Brain microvascular endothelial cell (primary cell): ENCODE data around the gene SH2D5.

Source experiments
- DNase-seq: peaks from one replicate; pipeline ENCODE4 v3.0.0-alpha.2; 2020
- H3K27ac ChIP-seq: fragments of 250-450 bp; sonication (Bioruptor Pico); 2 replicates; pipeline ENCODE4 v1.5.1; 2020; ENCODE audit warnings: mild to moderate bottlenecking, moderate library complexity
- H3K27me3 ChIP-seq: fragments of 250-450 bp; sonication (Bioruptor Pico); replicated peaks from 2 replicates; pipeline ENCODE4 v1.5.1; 2020; ENCODE audit warnings: mild to moderate bottlenecking
- H3K36me3 ChIP-seq: fragments of 250-450 bp; sonication (Bioruptor Pico); replicated peaks from 2 replicates; pipeline ENCODE4 v1.5.1; 2020; ENCODE audit warnings: mild to moderate bottlenecking
- H3K4me3 ChIP-seq: 2 replicates; pipeline ENCODE4 v1.5.1; 2011; ENCODE audit warnings: low read depth, mild to moderate bottlenecking, control low read depth, low read length, moderate library complexity
- CTCF ChIP-seq: IDR thresholded peaks from 2 replicates; pipeline ENCODE4 v1.5.1; 2011; ENCODE audit warnings: low read depth, mild to moderate bottlenecking, moderate library complexity, low read length, control low read depth, inconsistent platforms; ENCODE audit errors: missing control alignments
- in situ Hi-C: cut with HindIII; loops from 2 replicates; pipeline ENCODE4 v1.10.0; 2017; ENCODE audit warnings: low sequenced_read_pairs, low pct_ligation_motif_present

The SH2D5 gene

DNA sequence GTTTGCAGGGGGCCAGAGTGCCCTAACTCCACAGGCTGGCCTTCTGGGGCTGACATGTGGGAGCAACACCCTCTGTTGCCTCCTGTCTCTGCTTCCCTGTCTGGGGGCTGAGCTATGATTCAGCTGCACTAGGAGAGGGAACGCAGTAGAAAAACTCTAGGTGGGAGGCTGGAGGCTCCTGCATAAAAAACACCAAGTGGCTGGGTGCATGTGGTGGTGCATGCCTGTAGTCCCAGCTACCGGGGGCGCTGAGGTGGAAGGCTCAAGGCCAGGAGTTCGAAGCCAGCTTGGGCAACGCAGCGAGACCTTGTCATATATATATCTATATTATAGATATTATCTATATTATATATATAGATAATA, 20.3 kb downstream of the SH2D5 start:
- no peak overlapping the region for H3K27ac ChIP-seq
- H3K36me3 ChIP-seq, result no peaks in the 10 kb centered on the region
- no peak for TF ChIP-seq CTCF
- no peak for DNase-seq
- no peaks in the 10 kb centered on the region for H3K27me3 ChIP-seq
- in situ Hi-C loops, result no loop called here
- no peak overlapping the region for H3K4me3 ChIP-seq

DNA sequence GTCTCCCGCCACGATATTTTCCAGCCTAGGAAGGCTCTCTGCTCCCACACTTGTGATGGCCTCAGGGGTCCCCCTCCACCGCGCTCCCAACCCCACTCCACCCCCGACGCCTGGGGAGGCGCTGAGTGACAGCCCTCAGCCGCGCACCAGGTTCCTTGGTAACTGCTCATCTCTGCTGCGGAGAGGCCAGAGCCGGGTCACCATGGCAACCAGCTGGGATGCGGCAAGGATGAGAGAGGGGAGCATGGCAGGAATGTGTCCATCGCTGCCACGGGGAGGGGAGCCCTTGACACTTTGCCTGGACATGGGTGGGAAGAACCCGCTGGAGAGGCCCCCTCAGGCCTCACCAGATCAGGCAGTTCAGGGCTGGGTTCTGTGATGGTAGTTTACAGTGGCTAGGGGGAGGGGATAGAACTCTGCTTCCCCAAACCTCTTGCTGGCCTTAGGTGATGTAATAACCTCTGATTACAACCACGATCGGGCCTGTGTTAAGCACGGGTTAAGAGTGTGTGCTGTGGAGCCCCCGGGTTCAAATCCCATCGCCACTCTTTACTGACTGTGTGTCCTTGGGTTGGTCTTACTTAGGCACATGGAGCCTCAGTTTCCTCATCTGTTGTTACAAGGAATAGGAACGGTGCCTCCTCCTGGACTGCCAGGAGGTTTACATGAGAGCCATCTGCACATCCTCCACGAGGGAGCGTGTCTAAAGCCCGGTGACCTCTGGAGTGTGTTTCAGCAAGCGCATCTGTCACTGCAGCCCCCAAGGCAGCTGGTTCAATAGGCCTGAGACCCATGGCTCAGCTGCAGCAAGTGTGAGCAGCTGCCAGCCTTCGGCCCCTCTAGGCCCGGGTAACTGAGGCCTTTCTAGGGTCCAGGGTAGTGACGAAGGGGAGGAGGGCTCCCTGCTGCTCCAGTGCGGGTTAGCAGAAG, 21.0 kb downstream of the SH2D5 start:
- Histone ChIP-seq H3K27ac (no peak overlapping the region), H3K4me3 (no peak overlapping the region), H3K36me3 (no peaks in the 10 kb centered on the region), H3K27me3 (no peaks in the 10 kb centered on the region)
- DNase-seq, result no peak
- in situ Hi-C loops, result no loop called here
- peak; percentile 26 for TF ChIP-seq CTCF

DNA sequence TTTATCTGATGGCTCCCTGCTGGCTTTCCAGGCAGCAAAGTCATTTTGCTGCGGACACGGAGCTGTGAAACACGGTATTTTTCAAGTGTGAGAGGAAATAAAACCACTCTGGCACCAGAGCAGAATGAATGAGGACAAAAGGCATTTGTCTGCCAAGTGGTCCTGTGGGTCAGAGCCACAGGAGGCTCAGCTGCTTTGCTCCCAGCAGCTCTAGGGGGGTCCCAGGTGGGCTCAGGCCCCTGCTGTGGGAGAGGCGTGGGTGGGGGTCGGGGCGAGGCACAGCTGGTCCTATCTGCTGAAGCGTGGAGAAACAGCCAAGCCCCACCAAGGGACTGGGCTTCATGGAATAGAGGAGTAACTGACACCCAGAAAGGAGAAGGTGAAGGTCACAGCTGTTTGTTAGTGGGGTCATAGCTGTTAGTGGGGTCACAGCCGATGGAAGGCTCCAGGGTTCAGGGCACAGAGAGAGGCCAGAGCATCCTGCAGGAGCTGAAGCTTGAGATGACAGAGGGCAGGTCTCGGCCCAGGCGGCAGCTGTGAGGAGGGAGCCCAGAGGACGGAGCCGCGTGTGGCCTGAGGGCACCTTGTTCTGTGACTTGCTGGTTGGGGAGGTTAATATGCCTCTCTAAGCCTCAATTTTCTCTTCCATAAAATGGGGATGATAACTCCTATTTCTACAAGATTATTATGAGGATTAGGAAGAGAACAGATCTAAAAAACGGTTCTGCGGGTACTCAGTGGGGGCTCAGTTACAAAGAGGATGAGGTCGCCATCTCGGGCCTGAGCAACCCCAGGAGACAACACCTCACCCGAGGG, 21.8 kb downstream of the SH2D5 start:
- Histone ChIP-seq H3K36me3 (no peaks in the 10 kb centered on the region), H3K27ac (no peak overlapping the region), H3K4me3 (no peak overlapping the region), H3K27me3 (no peaks in the 10 kb centered on the region)
- DNase-seq, result no peak
- in situ Hi-C loops, result no loop called here
- TF ChIP-seq CTCF, result no peak

DNA sequence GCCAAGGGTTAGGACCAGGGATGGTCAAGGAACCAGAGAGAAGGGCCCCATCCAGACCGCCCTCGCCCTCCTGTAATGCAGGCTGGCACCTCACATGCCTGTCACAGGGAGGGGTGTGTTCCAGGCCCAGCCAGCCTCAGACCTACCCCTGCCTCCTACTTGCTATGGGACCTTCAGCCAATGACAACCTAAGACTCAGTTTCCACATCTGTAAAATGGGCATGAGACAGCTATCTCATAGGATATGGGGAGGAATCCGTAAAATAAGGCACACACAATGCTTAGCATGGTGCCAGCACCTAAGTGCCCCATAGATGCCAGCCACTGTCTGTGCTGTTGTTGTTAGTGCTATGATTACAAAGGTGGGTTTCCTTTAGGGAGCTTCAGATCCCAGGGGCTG, 22.6 kb downstream of the SH2D5 start:
- in situ Hi-C loops, result no loop called here
- no peak for TF ChIP-seq CTCF
- Histone ChIP-seq H3K4me3 (no peak overlapping the region), H3K27me3 (no peaks in the 10 kb centered on the region), H3K27ac (no peak overlapping the region), H3K36me3 (no peaks in the 10 kb centered on the region)
- no peak for DNase-seq

DNA sequence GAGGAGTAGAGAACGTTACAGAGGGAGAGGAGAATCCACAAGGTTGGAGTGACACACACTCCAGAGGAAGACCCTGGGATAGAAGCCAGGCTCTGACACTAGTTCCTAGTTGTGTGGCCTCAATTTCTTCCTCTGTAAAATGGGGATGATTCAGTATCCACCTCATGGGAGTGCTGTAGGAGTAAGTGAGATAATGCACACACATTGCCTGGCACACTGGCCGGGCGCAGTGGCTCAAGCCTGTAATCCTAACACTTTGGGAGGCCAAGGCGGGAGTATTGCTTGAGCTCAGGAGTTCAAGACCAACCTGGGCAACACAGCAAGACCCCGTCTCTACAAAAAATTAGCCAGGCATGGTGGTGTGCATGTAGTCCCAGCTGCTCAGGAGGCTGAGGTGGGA, 23.6 kb downstream of the SH2D5 start:
- no peak overlapping the region for H3K27ac ChIP-seq
- in situ Hi-C loops, result no loop called here
- TF ChIP-seq CTCF, result no peak
- no peaks in the 10 kb centered on the region for H3K27me3 ChIP-seq
- H3K4me3 ChIP-seq, result no peak overlapping the region
- H3K36me3 ChIP-seq, result no peaks in the 10 kb centered on the region
- no peak for DNase-seq
